ENCODE measurements around the gene ADGRB3. TPM values are rescaled to one million over a fixed set of nuclear protein-coding genes. Genes with fewer than 3 reads are reported as not detected.

Gene ADGRB3
- total and polyA plus RNA-seq, 7 donors, result 0.10 to 0.39 (median 0.21) TPM; not detected in 1

- ATAC-seq (no peak), DNase-seq (no peak)
- Histone ChIP-seq H3K27ac (no peak overlapping the region), H3K4me3 (no peak overlapping the region), H3K4me1 (no peaks in the 10 kb centered on the region), H3K36me3 (ENCODE audit: insufficient read depth in 1 of 2, low read depth in 1 of 2) (no peaks in the 10 kb centered on the region), H3K27me3 (ENCODE audit: insufficient read depth in 3 of 3, low read length in 2 of 3) (no peaks in the 10 kb centered on the region), H3K9me3 (no peaks in the 10 kb centered on the region)
- no peak for TF ChIP-seq CTCF (IDR thresholded peaks at IDR 0.05)
- intact Hi-C loops (cut with DNase I), result no loop called here
Measured at GRCh38 chr6:68735866-68736265, 100.8 kb downstream of the ADGRB3 start.

- intact Hi-C loops (cut with DNase I), result no loop called here
- no peak for TF ChIP-seq CTCF (IDR thresholded peaks at IDR 0.05)
- H3K4me3 ChIP-seq, result no peak overlapping the region
- no peaks in the 10 kb centered on the region for H3K27me3 ChIP-seq (ENCODE audit: insufficient read depth in 3 of 3, low read length in 2 of 3)
- no peak overlapping the region for H3K27ac ChIP-seq
- no peaks in the 10 kb centered on the region for H3K4me1 ChIP-seq
- H3K36me3 ChIP-seq (ENCODE audit: insufficient read depth in 1 of 2, low read depth in 1 of 2), result no peaks in the 10 kb centered on the region
- no peaks in the 10 kb centered on the region for H3K9me3 ChIP-seq
- DNase-seq (no peak), ATAC-seq (no peak)
Measured at GRCh38 chr6:68737061-68737460, 102.0 kb downstream of the ADGRB3 start.

- H3K27me3 ChIP-seq (ENCODE audit: insufficient read depth in 3 of 3, low read length in 2 of 3), result no peaks in the 10 kb centered on the region
- TF ChIP-seq CTCF (IDR thresholded peaks at IDR 0.05), result no peak
- intact Hi-C loops (cut with DNase I), result no loop called here
- ATAC-seq, result no peak
- DNase-seq, result no peak
- H3K4me1 ChIP-seq, result no peaks in the 10 kb centered on the region
- no peaks in the 10 kb centered on the region for H3K9me3 ChIP-seq
- H3K36me3 ChIP-seq (ENCODE audit: insufficient read depth in 1 of 2, low read depth in 1 of 2), result no peaks in the 10 kb centered on the region
- no peak overlapping the region for H3K4me3 ChIP-seq
- H3K27ac ChIP-seq, result no peak overlapping the region
Measured at GRCh38 chr6:68738039-68738438, 103.0 kb downstream of the ADGRB3 start.

GRCh38 chr6:68740828-68741500 is 105.9 kb downstream of the ADGRB3 start:
- WGBS, 3 donors, result 69 to 78% (median 70%) methylated on average over 2 of the region's 2 CpGs
- intact Hi-C loops (cut with DNase I), result no loop called here

More at GRCh38 chr6:68740828-68741500, 105.9 kb downstream of the ADGRB3 start:
- no peak for TF ChIP-seq CTCF (IDR thresholded peaks at IDR 0.05)
- Histone ChIP-seq H3K4me3 (no peak overlapping the region), H3K9me3 (no peaks in the 10 kb centered on the region), H3K27ac (no peak overlapping the region), H3K4me1 (no peaks in the 10 kb centered on the region), H3K36me3 (ENCODE audit: insufficient read depth in 1 of 2, low read depth in 1 of 2) (no peaks in the 10 kb centered on the region), H3K27me3 (ENCODE audit: insufficient read depth in 3 of 3, low read length in 2 of 3) (no peaks in the 10 kb centered on the region)
- ATAC-seq (no peak), DNase-seq (no peak)

Measured in psoas muscle (tissue), 8 donors.